Upper lobe of left lung (tissue), 6 donors: ENCODE measurements around the gene BRICD5. TPM values are rescaled to one million over a fixed set of nuclear protein-coding genes. Genes with fewer than 3 reads are reported as not detected.

Experiments used
- ATAC-seq, 2 donors: fragments of 200-7000 bp; cut with Tn5 transposase; one replicate each; pipeline ENCODE4 v1.9.1; 2022; ENCODE audit warnings: mild to moderate bottlenecking in 2 of 2, moderate library complexity in 2 of 2; ENCODE audit not compliant: low FRiP score in 2 of 2
- DNase-seq, 2 donors: peaks; one replicate each; pipeline ENCODE4 v3.0.0-alpha.2; 2019 to 2020
- H3K27ac ChIP-seq, 4 donors: fragments of 200-600 bp; sonication (generic); one replicate each; pipeline ENCODE4 v1.5.1; 2016 to 2019
- H3K27me3 ChIP-seq, 4 donors: fragments of 200-600 bp; sonication (generic); one replicate each; pipeline ENCODE4 v1.5.1; 2017 to 2019
- H3K36me3 ChIP-seq, 4 donors: fragments of 200-600 bp; sonication (generic); one replicate each; pipeline ENCODE4 v1.5.1; 2016 to 2019
- H3K4me1 ChIP-seq, 4 donors: fragments of 200-600 bp; sonication (generic); one replicate each; pipeline ENCODE4 v1.5.1; 2018 to 2019
- H3K4me3 ChIP-seq, 4 donors: fragments of 200-600 bp; sonication (generic); one replicate each; pipeline ENCODE4 v1.5.1; 2017 to 2019; ENCODE audit warnings: mild to moderate bottlenecking in 2 of 4, moderate library complexity in 1 of 4
- H3K9me3 ChIP-seq, 4 donors: fragments of 200-600 bp; sonication (generic); one replicate each; pipeline ENCODE4 v1.5.1; 2018 to 2019
- CTCF ChIP-seq, 6 experiments: fragments of 450-650 bp in 4 of 6; fragments of 200-600 bp in 2 of 6; sonication (generic) in 2 of 6; IDR thresholded peaks; one replicate each; pipeline ENCODE4 v1.5.1; 2016 to 2019; ENCODE audit warnings: antibody characterized with exemption in 6 of 6
- EP300 ChIP-seq, 4 donors: sonication (generic); formaldehyde crosslinking; IDR thresholded peaks; one replicate each; pipeline ENCODE4 v1.5.1; 2017; ENCODE audit warnings: antibody characterized with exemption in 4 of 4, control low read depth in 2 of 4
- POLR2A ChIP-seq, 4 donors: fragments of 450-650 bp; IDR thresholded peaks; one replicate each; pipeline ENCODE4 v1.5.1; 2016 to 2017; ENCODE audit warnings: antibody characterized with exemption in 4 of 4, mild to moderate bottlenecking in 2 of 4
- POLR2AphosphoS5 ChIP-seq, 2 donors: sonication (generic); formaldehyde crosslinking; IDR thresholded peaks; one replicate each; pipeline ENCODE4 v1.5.1; 2017; ENCODE audit warnings: antibody characterized with exemption in 2 of 2
- WGBS, 2 donors: methylation state at CpG; one replicate each; pipeline ENCODE4 v1.1.5; 2017 to 2018; 5-methylcytosine and 5-hydroxymethylcytosine counted together
- total RNA-seq, 6 donors: library from RNA; depleted of rRNA in 4 of 6; stranded (reverse); fragments of >200 nt in 4 of 6; gene quantifications; one replicate each; pipeline versions ENCODE4 v1.1.0 to v1.2.1, GENCODE V29; 2016 to 2021
- donor health status: DM: no; HTN: no; CAD: no; lungs with moderate emphysema.
- donor health status: DM: no; HTN: yes; CAD: no; lungs with severe emphysema.

Gene BRICD5
- total RNA-seq, 6 donors from 2014 or later: 4.0 to 70.2 (median 10.8) TPM

DNA sequence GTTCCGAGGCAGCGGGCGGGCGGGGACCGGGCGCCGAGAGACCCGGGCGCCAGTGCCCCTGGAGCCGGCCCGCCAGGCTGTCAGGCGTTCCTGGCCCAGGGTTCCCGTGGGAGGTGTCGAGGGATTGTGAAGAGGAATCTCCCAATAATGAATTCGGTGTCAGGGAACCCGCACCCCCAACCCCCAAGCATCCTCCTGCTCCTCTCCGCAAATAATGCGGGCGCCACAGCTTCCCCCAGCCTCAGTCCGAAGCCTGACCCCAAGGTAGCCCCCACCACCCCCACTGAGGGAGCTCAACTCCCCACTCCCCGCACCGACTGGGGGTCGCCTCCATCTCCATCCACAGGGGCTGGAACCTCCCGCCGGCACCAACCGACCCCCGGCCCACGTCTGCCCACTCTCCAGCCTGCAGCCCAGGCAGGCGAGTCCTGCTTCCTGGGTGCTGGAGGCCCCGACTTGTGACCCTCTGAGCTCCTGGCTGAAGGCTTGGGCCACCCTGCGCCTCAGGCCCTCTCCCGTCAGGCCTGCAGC lies 13.6 kb downstream of the BRICD5 start:
- Histone ChIP-seq H3K27ac (no peak overlapping the region), H3K27me3 (peaks cover 0 to 28% (median 21%) of the 10 kb centered on the region in 4 donors), H3K9me3 (no peaks in the 10 kb centered on the region), H3K36me3 (no peaks in the 10 kb centered on the region), H3K4me3 (peak overlapping the region in 3 of 4 donors; percentile 28 to 41 (median 33)), H3K4me1 (peaks cover 11 to 20% (median 14%) of the 10 kb centered on the region in 4 donors)
- DNase-seq (peak in 1 of 2 donors; percentile 74), ATAC-seq (no peak)
- no peak for TF ChIP-seq POLR2AphosphoS5 (IDR thresholded peaks at IDR 0.05)
- TF ChIP-seq CTCF (IDR thresholded peaks at IDR 0.05): no peak
- TF ChIP-seq EP300 (IDR thresholded peaks at IDR 0.05): no peak
- no peak for TF ChIP-seq POLR2A (IDR thresholded peaks at IDR 0.05)
- 28 to 29% methylated on average over 4 to 26 of the region's 32 CpGs for WGBS, 2 donors

GRCh38 chr16:2196162-2196980 lies 14.3 kb downstream of the BRICD5 start, which contains the start of gene CASKIN1:
TSS of gene CASKIN1 (minus strand) at chr16:2196605. CDS start at chr16:2196432, 173 bp downstream.
- WGBS, 2 donors: 0% methylated on average over 5 of the region's 129 CpGs; no CpG with 5 or more reads in 1 of the 2 donors
- Histone ChIP-seq H3K27me3 (peaks cover 0 to 28% (median 21%) of the 10 kb centered on the region in 4 donors), H3K9me3 (no peaks in the 10 kb centered on the region), H3K4me3 (peak within 1 kb of the TSS in 3 of 4 donors; percentile 41 to 51 (median 44)), H3K4me1 (peaks cover 11 to 20% (median 14%) of the 10 kb centered on the region in 4 donors), H3K27ac (no peak within 1 kb of the TSS), H3K36me3 (no peaks in the 10 kb centered on the region)
- TF ChIP-seq POLR2AphosphoS5 (IDR thresholded peaks at IDR 0.05) (no peak), EP300 (IDR thresholded peaks at IDR 0.05) (no peak), CTCF (IDR thresholded peaks at IDR 0.05) (no peak), POLR2A (IDR thresholded peaks at IDR 0.05) (no peak)
- no peak for ATAC-seq
- peak in 1 of 2 donors; percentile 83 for DNase-seq

DNA sequence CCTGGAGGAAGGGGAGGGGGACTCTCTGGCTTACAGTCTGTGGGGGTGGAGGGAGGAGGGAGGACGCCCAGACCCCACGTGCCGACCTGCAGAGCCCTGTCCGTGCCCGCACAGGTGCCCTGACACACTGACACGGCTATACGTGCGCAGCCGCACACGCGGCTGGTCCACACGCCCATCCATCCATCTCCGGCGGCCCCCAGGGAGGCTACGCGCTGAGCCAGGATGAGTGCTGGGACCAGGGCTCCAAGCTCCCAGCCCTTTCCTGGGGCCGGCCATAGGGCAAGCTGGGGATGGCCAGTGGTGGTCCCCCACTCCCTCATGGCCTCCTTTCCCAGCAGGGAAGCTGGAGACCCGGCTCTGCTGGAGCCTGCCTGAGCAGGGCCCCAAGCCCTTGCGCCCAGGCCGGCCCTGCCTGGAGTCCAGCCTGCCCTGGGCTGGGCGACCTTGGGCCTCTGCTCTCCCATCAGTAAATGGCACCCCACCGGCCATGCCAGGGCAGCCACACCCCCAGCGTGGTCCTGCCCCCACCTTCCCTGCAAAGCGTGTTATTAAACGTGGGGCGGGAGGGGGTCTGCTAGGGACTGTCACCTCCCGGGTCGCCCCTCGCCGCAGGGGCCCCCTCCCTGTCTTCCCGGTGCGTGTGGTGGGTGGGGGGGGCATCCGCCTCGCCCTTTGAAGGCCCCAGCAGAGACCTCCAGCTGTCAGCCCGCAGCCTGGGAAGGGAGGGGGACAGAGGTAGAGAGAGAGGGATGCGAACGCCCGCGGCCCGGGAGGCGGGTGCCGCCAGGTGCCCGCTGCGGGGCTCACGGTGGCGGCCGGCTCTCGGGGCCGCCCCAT lies 15.1 kb downstream of the BRICD5 start:
- Histone ChIP-seq H3K36me3 (no peaks in the 10 kb centered on the region), H3K27ac (no peak overlapping the region), H3K9me3 (no peaks in the 10 kb centered on the region), H3K4me1 (peaks cover 11 to 20% (median 14%) of the 10 kb centered on the region in 4 donors), H3K27me3 (peaks cover 0 to 28% (median 21%) of the 10 kb centered on the region in 4 donors), H3K4me3 (peak overlapping the region in 3 of 4 donors; percentile 41 to 51 (median 44))
- ATAC-seq (no peak), DNase-seq (peak in 1 of 2 donors; percentile 72)
- 1 to 5% methylated on average over 13 to 32 of the region's 49 CpGs for WGBS, 2 donors
- TF ChIP-seq CTCF (IDR thresholded peaks at IDR 0.05) (no peak), POLR2AphosphoS5 (IDR thresholded peaks at IDR 0.05) (no peak), POLR2A (IDR thresholded peaks at IDR 0.05) (no peak), EP300 (IDR thresholded peaks at IDR 0.05) (no peak)

DNA sequence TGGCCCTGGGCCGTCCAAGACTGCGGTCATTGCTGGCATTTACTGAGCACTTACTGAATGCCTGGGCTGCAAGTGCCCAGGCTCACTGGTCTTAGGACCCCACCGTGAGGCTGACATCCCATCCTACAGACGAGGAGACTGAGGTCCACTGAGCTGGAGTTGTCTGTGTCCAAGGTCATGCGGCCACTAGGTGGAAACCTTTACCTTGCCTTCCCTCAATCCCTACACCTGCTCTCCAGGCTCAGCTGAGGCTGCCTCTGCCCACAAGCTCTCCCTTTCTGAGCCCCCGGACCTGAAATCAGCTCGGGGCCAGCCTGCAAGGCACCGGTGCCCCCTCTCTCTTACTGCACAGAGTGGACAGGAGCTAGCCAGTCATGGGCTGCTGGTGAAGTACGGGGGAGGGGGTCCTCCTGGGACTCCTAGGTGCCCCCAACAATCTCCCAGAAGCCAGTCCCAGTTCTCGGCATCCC lies 15.8 kb downstream of the BRICD5 start:
- H3K27ac ChIP-seq: no peak overlapping the region
- H3K9me3 ChIP-seq: no peaks in the 10 kb centered on the region
- DNase-seq: peak in 1 of 2 donors; percentile 65
- peak; percentile 39 to 67 (median 50) for TF ChIP-seq CTCF (IDR thresholded peaks at IDR 0.05)
- no peak for TF ChIP-seq EP300 (IDR thresholded peaks at IDR 0.05)
- no peak for TF ChIP-seq POLR2AphosphoS5 (IDR thresholded peaks at IDR 0.05)
- no peak for TF ChIP-seq POLR2A (IDR thresholded peaks at IDR 0.05)
- H3K27me3 ChIP-seq: peaks cover 0 to 28% (median 21%) of the 10 kb centered on the region in 4 donors
- no peak overlapping the region for H3K4me3 ChIP-seq
- peaks cover 11 to 20% (median 14%) of the 10 kb centered on the region in 4 donors for H3K4me1 ChIP-seq
- ATAC-seq: peak; percentile 28 to 53
- WGBS, 2 donors: 0 to 8% methylated on average over 2 to 8 of the region's 10 CpGs
- no peaks in the 10 kb centered on the region for H3K36me3 ChIP-seq
